ENCODE measurements around the gene EEFSEC. TPM values are rescaled to one million over a fixed set of nuclear protein-coding genes. Genes with fewer than 3 reads are reported as not detected.
A peak's percentile ranks its signal among the peaks of the same experiment; 100 is the strongest.

Gene EEFSEC
- total RNA-seq, 4 donors from 2014 or later: 9.1 to 17.4 (median 15.8) TPM

DNA sequence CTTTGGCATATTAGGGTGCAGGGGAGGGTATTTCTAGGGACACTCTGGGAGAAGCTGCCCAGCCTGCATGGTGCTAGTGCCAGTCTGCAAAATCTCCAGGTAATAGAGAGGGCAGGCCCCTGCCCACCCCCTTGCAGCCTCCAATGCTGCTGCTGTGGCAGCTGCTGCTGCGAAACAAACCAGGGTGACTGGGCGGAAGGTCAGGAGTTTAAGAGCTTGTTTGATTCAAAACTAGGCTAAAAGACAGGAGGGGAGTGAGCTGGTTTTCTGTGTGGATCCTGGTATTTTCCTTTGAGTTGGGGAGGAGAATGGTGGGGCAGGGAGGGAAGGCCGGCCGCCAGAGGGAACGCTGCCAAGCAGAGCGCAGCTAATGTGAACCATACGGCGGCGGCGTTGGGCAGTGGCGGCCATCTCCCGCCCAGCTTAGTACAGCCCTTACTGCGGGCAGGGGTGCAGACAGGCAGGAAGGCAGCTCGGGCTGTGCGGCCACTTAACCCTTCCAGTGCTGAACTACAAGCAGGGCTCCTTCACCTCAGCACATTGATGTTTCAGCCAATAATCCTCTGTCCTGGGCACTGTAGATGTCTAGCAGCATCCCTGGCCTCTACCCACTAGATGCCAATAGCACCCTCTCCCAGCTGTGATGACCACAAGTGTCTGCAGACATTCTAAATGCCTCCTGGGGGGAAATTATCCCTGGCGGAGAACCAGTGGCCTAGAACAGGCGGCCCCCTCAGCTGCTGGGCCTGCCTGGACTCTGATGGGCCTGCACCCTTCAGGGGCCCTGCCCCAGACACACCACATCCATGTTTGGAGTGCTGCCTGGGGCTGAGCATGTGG lies 125.7 kb downstream of the EEFSEC start:
- no peak for DNase-seq (ENCODE audit: extremely low spot score)
- peaks cover 38 to 51% (median 41%) of the 10 kb centered on the region in 4 donors for H3K4me1 ChIP-seq
- H3K36me3 ChIP-seq: peaks cover 0 to 12% (median 2%) of the 10 kb centered on the region in 4 donors
- 56% methylated on average over 16 of the region's 17 CpGs for WGBS
- peak overlapping the region in 1 of 4 donors; percentile 12 for H3K4me3 ChIP-seq
- H3K27me3 ChIP-seq: no peaks in the 10 kb centered on the region
- intact Hi-C loops (cut with DNase I): no loop called here
- TF ChIP-seq, protein P1, sequence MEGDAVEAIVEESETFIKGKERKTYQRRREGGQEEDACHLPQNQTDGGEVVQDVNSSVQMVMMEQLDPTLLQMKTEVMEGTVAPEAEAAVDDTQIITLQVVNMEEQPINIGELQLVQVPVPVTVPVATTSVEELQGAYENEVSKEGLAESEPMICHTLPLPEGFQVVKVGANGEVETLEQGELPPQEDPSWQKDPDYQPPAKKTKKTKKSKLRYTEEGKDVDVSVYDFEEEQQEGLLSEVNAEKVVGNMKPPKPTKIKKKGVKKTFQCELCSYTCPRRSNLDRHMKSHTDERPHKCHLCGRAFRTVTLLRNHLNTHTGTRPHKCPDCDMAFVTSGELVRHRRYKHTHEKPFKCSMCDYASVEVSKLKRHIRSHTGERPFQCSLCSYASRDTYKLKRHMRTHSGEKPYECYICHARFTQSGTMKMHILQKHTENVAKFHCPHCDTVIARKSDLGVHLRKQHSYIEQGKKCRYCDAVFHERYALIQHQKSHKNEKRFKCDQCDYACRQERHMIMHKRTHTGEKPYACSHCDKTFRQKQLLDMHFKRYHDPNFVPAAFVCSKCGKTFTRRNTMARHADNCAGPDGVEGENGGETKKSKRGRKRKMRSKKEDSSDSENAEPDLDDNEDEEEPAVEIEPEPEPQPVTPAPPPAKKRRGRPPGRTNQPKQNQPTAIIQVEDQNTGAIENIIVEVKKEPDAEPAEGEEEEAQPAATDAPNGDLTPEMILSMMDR (IDR thresholded peaks at IDR 0.05): no peak
- TF ChIP-seq POLR2AphosphoS5 (IDR thresholded peaks at IDR 0.05) (no peak), POLR2A (IDR thresholded peaks at IDR 0.05; ENCODE audit: low read depth) (no peak), EP300 (IDR thresholded peaks at IDR 0.05) (no peak)
- H3K9me3 ChIP-seq: no peaks in the 10 kb centered on the region
- peak overlapping the region in 1 of 4 donors; percentile 11 for H3K27ac ChIP-seq (replicated peaks in 1 of 4)

DNA sequence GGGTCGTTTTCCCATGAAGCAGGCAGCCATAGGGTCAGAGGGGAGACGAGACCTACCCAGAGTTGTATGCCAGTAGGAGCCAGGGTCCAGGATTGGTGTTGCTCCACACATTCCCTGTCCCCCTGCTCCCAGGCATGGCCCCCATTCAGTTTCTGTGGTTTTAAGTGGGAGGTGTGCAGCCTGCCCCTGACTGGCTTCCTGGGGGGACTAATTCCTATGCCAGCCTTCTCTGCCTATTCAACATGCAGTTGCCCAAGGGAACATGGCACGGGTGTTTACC lies 126.3 kb downstream of the EEFSEC start:
- H3K27me3 ChIP-seq: no peaks in the 10 kb centered on the region
- TF ChIP-seq POLR2A (IDR thresholded peaks at IDR 0.05; ENCODE audit: low read depth): no peak
- TF ChIP-seq, protein P1 (IDR thresholded peaks at IDR 0.05): no peak
- no peak for TF ChIP-seq EP300 (IDR thresholded peaks at IDR 0.05)
- TF ChIP-seq POLR2AphosphoS5 (IDR thresholded peaks at IDR 0.05): no peak
- peaks cover 0 to 13% (median 2%) of the 10 kb centered on the region in 4 donors for H3K36me3 ChIP-seq
- H3K9me3 ChIP-seq: no peaks in the 10 kb centered on the region
- 76% methylated on average over 3 of the region's 3 CpGs for WGBS
- H3K4me3 ChIP-seq: no peak overlapping the region
- peak overlapping the region in 1 of 4 donors; percentile 11 for H3K27ac ChIP-seq (replicated peaks in 1 of 4)
- intact Hi-C loops (cut with DNase I): no loop called here
- DNase-seq (ENCODE audit: extremely low spot score): no peak
- H3K4me1 ChIP-seq: peaks cover 38 to 51% (median 41%) of the 10 kb centered on the region in 4 donors

DNA sequence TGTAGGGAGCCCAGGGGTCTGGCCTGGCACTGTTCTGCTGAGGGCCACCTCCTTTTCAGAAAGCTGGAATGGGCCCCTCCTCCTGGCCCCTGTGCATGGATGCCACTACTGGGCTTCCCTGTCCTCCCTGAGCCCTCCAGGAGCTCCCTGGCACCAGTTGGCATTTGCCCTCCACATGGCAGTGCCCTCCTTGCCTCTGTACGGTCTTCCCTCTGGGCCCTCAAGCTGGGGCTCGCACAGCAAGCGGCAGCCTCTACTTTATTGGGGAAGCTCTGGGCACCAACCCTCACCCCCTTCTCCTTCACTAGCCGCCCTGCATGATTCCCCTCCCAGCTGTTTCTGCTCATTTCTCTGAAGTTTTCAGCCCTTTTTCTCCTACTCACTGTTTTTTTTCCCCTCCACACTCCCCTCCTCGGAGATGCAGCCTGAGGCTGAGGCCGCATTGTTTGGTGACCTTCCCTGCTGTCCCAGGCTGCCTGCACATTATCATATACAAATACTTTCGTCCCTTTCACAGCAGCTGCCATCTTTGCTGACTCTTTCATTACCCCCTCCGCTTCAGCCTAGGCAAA lies 127.3 kb downstream of the EEFSEC start:
- no peaks in the 10 kb centered on the region for H3K27me3 ChIP-seq
- H3K27ac ChIP-seq (replicated peaks in 1 of 4): no peak overlapping the region
- no peak for TF ChIP-seq POLR2A (IDR thresholded peaks at IDR 0.05; ENCODE audit: low read depth)
- no peak for TF ChIP-seq EP300 (IDR thresholded peaks at IDR 0.05)
- no peak for TF ChIP-seq POLR2AphosphoS5 (IDR thresholded peaks at IDR 0.05)
- TF ChIP-seq, protein P1 (IDR thresholded peaks at IDR 0.05): no peak
- peaks cover 38 to 51% (median 41%) of the 10 kb centered on the region in 4 donors for H3K4me1 ChIP-seq
- no peaks in the 10 kb centered on the region for H3K9me3 ChIP-seq
- intact Hi-C loops (cut with DNase I): no loop called here
- no peak overlapping the region for H3K4me3 ChIP-seq
- peak; percentile 53 for DNase-seq (ENCODE audit: extremely low spot score)
- peaks cover 0 to 13% (median 2%) of the 10 kb centered on the region in 4 donors for H3K36me3 ChIP-seq
- WGBS: 79% methylated on average over 8 of the region's 8 CpGs

- 39% methylated on average over 2 of the region's 2 CpGs for WGBS
- peaks cover 38 to 51% (median 41%) of the 10 kb centered on the region in 4 donors for H3K4me1 ChIP-seq
- no peak for DNase-seq (ENCODE audit: extremely low spot score)
- H3K9me3 ChIP-seq: no peaks in the 10 kb centered on the region
- intact Hi-C loops (cut with DNase I): no loop called here
- H3K4me3 ChIP-seq: no peak overlapping the region
- no peak for TF ChIP-seq EP300 (IDR thresholded peaks at IDR 0.05)
- TF ChIP-seq POLR2A (IDR thresholded peaks at IDR 0.05; ENCODE audit: low read depth): no peak
- TF ChIP-seq, protein P1 (IDR thresholded peaks at IDR 0.05): no peak
- TF ChIP-seq POLR2AphosphoS5 (IDR thresholded peaks at IDR 0.05): no peak
- no peaks in the 10 kb centered on the region for H3K27me3 ChIP-seq
- no peak overlapping the region for H3K27ac ChIP-seq (replicated peaks in 1 of 4)
- H3K36me3 ChIP-seq: peaks cover 0 to 13% (median 2%) of the 10 kb centered on the region in 4 donors
These were observed 127.8 kb downstream of the EEFSEC start for GRCh38 chr3:128281056-128281455.
